Skeletal muscle satellite cell (primary cell): ENCODE data around the gene DESI2.
"Not testable (repeated sequence)": the region's sequence is repeated elsewhere in the genome, so short reads cannot be mapped to it uniquely, and the experiment has no call there.

Experiments used
- H3K27me3 ChIP-seq: 2 replicates; pipeline ENCODE4 v1.7.0; 2013; ENCODE audit warnings: low read length; ENCODE audit not compliant: control insufficient read depth, insufficient read depth
- H3K36me3 ChIP-seq: 2 replicates; pipeline ENCODE4 v1.7.0; 2013; ENCODE audit warnings: mild to moderate bottlenecking, control low read depth, low read length; ENCODE audit not compliant: insufficient read depth
- H3K4me1 ChIP-seq: 2 replicates; pipeline ENCODE4 v1.7.0; 2013; ENCODE audit warnings: low read length; ENCODE audit not compliant: control insufficient read depth, insufficient read depth
- H3K4me2 ChIP-seq: 2 replicates; pipeline ENCODE4 v1.7.0; 2013; ENCODE audit warnings: mild to moderate bottlenecking, low read length
- H3K4me3 ChIP-seq: 2 replicates; pipeline ENCODE4 v1.7.0; 2013; ENCODE audit warnings: low read length
- H3K9ac ChIP-seq: 2 replicates; pipeline ENCODE4 v1.7.0; 2013; ENCODE audit warnings: mild to moderate bottlenecking, low read depth, low read length, moderate library complexity
- H3K9me3 ChIP-seq: replicated peaks from 2 replicates; pipeline ENCODE4 v1.7.0; 2013; ENCODE audit warnings: mild to moderate bottlenecking, control low read depth, low read length

The DESI2 gene

DNA sequence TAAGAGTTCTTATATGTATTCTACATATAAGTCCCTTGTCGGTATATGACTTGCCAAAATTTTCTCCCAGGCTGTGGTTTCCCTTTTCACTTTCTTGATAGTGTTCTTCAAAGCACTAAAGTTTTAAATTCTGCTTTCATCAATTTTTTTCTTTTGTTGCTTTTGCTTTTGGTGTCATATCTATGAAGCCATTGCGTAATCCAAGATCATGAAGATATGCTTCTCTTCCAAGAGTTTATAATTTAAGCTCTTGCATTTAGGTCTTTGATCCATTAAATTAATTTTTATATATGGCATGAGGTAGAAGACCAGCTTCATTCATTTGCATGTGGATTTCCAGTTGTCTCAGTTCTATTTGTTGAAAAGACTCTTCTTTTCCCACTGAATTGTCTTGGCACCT, 22.2 kb downstream of the DESI2 start:
- H3K9ac ChIP-seq: no peak overlapping the region
- no peak overlapping the region for H3K4me3 ChIP-seq
- H3K36me3 ChIP-seq: peaks cover 3% of the 10 kb centered on the region
- peak overlapping the region; percentile 32 for H3K4me2 ChIP-seq
- H3K4me1 ChIP-seq: peaks cover 39% of the 10 kb centered on the region
- no peaks in the 10 kb centered on the region for H3K27me3 ChIP-seq
- no peaks in the 10 kb centered on the region for H3K9me3 ChIP-seq

DNA sequence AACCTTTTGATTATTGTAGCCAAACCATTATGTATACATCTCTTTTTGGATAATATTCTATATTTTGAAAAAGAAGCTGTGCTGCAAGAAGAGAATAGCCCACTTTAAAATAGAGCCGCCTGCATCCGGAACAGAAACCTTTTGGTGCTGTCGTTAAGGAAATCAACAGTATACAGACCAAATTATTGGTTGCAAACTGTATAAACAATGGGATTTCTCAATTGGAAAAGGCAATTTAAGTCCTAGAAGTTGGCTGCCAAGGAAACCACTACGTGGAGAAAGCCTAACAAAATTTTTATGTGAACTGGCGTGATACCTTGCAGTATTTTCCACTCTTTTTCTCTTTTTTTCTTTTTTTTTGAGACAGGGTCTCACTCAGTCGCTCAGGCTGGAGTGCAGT, 25.8 kb downstream of the DESI2 start:
- Histone ChIP-seq H3K9me3 (no peaks in the 10 kb centered on the region), H3K27me3 (no peaks in the 10 kb centered on the region), H3K4me3 (no peak overlapping the region), H3K9ac (no peak overlapping the region), H3K4me1 (peaks cover 20% of the 10 kb centered on the region), H3K36me3 (peaks cover 3% of the 10 kb centered on the region), H3K4me2 (no peak overlapping the region)

DNA sequence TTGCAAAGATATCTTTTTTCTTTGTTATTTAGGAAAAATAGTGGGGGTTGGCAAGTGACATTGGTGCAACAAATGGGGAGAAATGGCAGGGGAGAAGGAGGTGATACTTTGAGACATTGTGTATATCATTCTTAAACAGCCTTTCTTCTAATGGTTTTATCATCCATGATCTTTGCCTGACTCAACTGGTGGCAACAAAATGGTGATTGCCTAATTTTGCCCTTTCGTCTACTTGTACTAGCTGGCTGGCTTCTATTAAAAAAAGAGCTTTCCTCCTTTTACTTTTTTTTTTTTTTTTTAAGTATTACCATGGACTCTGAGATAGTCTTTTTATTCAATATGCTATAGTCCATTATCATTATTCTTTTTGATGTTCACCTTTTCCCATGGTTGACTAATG, 27.7 kb downstream of the DESI2 start:
- Histone ChIP-seq H3K9me3 (no peaks in the 10 kb centered on the region), H3K4me2 (no peak overlapping the region), H3K27me3 (no peaks in the 10 kb centered on the region), H3K9ac (no peak overlapping the region), H3K4me1 (peaks cover under 1% of the 10 kb centered on the region), H3K36me3 (peaks cover 3% of the 10 kb centered on the region), H3K4me3 (no peak overlapping the region)

DNA sequence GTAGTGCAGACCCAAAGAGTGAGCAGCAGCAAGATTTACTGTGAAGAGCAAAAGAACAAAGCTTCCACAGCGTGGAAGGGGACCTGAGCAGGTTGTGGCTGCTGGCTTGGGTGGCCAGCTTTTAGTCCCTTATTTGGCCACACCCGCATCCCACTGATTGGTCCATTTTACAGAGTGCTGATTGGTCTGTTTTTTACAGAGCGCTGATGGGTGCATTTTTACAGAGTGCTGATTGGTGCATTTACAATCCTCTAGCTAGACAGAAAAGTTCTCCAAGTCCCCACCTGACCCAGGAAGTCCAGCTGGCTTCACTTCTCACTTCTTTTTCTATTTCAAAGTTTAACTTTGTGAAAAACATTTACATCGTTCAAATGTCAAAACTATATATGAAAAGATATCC, 29.2 kb downstream of the DESI2 start:
- H3K9me3 ChIP-seq, H3K36me3 ChIP-seq, H3K9ac ChIP-seq, H3K27me3 ChIP-seq, H3K4me3 ChIP-seq, H3K4me1 ChIP-seq, H3K4me2 ChIP-seq: not testable (repeated sequence)

DNA sequence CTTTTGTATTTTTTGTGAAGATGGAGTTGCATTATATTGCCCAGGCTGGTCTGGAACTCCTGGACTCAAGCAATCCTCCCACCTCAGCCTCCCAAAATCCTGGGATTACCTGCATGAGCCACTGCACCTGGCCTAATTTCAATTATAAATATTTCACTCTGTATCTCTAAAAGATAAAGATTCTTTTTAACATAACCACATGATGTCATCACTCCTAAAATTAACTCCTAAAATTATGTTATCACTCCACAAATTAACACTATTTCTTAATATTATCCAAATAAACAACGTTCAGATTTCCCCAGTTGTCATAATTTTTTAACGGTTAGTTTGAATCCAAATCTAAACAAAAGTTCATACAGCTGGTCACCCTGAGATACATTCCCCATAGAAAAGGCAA, 43.0 kb downstream of the DESI2 start:
- Histone ChIP-seq H3K9me3 (no peaks in the 10 kb centered on the region), H3K4me3 (no peak overlapping the region), H3K36me3 (peaks cover 40% of the 10 kb centered on the region), H3K4me2 (no peak overlapping the region), H3K9ac (no peak overlapping the region), H3K4me1 (no peaks in the 10 kb centered on the region), H3K27me3 (no peaks in the 10 kb centered on the region)

DNA sequence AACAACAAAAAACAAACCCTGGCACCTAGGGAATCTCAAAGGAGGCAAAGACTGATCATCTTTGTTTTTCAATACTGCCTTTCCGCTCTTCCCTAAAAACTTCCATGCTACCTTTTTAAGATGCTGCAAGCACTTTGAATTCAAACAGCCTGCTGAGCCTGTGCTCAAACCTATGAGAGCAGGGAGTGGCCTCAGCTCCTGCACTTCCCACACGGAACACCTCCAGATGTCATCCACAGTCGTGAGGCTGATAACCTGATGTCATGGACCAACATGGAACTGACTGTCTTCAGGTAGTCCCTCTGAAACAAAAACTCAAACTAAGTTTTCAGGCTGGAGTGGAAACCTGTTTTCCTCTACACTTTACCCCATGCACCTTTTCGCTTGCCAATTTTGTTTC, 46.8 kb downstream of the DESI2 start:
- H3K36me3 ChIP-seq: peaks cover 25% of the 10 kb centered on the region
- H3K4me1 ChIP-seq: no peaks in the 10 kb centered on the region
- H3K27me3 ChIP-seq: no peaks in the 10 kb centered on the region
- H3K9ac ChIP-seq: no peak overlapping the region
- H3K9me3 ChIP-seq: no peaks in the 10 kb centered on the region
- H3K4me3 ChIP-seq: no peak overlapping the region
- H3K4me2 ChIP-seq: no peak overlapping the region

DNA sequence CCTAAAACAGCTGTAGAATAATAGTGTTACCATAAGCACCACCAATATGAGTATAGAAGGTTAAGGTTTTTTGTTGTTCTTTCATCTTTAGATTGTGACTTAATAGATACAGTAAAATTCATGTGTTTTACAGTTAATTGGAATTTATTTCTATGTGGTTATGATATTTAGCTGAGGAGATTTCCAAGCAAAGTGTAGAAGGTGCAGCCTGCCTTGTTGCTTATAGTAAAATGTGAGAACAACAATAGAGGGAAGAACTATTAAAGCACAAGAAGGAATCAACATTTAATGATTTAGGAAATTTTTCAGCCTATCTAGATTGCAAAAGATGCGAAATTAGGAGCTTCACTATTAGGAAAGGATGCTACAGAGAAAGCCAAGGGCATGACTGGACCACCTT, 47.9 kb downstream of the DESI2 start:
- H3K4me2 ChIP-seq: no peak overlapping the region
- H3K9me3 ChIP-seq: no peaks in the 10 kb centered on the region
- no peaks in the 10 kb centered on the region for H3K27me3 ChIP-seq
- H3K9ac ChIP-seq: no peak overlapping the region
- H3K36me3 ChIP-seq: peaks cover 30% of the 10 kb centered on the region
- H3K4me3 ChIP-seq: no peak overlapping the region
- H3K4me1 ChIP-seq: no peaks in the 10 kb centered on the region

DNA sequence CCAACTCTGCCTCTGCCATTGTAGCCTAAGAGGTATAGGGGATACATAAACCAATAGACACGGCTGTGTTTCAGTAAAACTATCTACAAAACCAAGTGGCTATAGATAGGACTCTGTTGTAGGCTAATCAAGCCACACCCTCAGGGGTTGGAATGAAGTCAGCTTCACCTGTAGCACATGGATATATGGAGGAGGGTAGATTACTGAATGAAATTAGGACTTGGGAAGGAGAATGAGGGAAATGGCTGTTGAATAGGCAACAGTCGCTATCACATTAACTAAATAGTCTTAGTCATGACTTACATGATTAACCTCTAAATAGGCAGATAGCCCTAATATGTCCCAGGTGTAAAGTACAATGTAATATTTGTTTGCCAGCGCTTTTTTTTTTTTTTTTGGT, 49.7 kb downstream of the DESI2 start:
- no peaks in the 10 kb centered on the region for H3K4me1 ChIP-seq
- H3K36me3 ChIP-seq: peaks cover 30% of the 10 kb centered on the region
- H3K27me3 ChIP-seq: no peaks in the 10 kb centered on the region
- no peak overlapping the region for H3K4me3 ChIP-seq
- no peak overlapping the region for H3K9ac ChIP-seq
- no peaks in the 10 kb centered on the region for H3K9me3 ChIP-seq
- no peak overlapping the region for H3K4me2 ChIP-seq

DNA sequence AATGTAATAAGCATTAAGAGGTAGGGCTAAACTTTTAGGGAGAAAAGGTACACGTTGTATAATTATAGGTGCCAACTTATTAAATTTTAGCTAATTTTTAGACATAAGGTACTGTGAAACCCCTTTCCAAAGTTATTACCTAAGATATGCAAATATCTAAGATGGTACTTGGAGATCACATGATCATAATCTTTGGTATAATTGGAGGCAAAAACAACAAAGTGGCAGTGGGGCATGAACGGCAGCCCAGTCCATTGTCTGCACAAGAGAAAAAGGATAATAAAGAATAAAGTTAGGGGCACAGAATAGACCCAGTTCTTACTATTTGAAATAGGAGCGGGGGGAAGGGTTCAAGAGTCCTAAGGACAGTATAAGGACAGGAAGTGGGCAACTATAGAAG, 51.2 kb downstream of the DESI2 start:
- H3K9ac ChIP-seq: no peak overlapping the region
- H3K4me2 ChIP-seq: no peak overlapping the region
- H3K9me3 ChIP-seq: no peaks in the 10 kb centered on the region
- H3K27me3 ChIP-seq: no peaks in the 10 kb centered on the region
- H3K4me3 ChIP-seq: no peak overlapping the region
- H3K36me3 ChIP-seq: peaks cover 22% of the 10 kb centered on the region
- no peaks in the 10 kb centered on the region for H3K4me1 ChIP-seq

DNA sequence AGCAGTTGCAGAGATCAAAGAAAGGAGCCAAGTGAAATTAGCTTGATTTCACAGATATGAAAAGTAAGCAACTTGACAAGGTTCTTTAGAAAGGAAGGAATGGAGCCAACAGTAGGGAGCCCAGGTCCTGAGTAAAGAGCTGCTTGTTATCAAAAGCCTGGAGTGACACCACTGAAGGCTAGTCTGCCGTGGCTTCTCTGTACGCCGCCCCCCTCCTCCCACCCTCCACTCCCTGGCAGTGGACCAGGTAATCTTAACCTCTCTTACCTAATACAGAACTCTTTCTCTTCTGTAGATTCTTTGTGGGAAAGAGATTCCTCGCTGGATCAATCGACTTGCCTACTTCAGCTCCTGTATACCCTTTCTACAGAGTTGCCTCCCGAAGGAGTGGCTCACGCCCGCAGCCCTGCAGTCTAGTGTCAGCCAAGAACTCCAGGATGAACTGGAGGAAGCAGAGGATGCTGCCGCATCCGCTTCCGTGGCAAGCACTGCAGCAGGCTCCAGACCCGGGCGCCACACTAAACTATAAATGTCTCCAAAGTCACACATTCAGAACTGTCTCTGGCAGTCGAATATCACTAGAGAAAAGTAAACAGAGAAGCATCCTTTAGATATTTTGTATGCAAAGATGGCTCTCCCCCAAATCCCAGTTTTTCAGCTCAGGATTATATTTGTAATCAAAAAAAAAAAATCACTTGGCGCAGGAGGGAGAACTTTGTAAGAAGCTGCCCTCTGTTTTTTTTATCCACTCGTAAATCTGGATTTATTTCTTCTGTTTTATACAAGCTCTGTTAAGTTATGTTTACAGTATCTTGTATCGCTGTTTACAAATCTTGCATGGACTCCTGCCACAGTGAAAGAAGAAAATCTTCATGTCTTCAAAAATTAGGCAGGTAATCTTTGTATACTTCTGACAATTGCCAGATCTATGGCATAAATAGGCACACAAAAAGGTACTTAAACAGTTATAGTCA, 52.6 kb downstream of the DESI2 start:
- Histone ChIP-seq H3K4me3 (no peak overlapping the region), H3K36me3 (peaks cover 17% of the 10 kb centered on the region), H3K27me3 (no peaks in the 10 kb centered on the region), H3K4me1 (no peaks in the 10 kb centered on the region), H3K4me2 (no peak overlapping the region), H3K9me3 (no peaks in the 10 kb centered on the region), H3K9ac (no peak overlapping the region)

DNA sequence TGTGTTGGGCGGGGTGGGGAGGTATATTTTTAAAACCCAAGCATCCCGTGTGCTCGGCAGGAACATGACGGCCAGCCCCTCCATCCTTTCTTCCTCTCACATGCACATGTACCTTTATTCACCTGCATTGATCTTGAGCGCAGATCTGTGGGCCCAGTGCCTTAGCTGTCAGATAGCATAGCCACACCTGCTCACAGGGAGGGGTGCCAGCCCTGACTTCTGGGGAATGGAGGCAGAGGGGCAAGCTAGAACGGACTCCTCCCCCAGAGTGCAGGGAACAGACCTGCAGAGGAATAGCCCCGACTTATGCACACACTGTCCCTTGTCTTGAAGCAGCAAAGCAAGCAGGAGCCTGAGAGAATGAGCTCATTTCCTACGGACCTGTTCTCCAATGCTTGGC, 56.1 kb downstream of the DESI2 start:
- Histone ChIP-seq H3K36me3 (peaks cover 9% of the 10 kb centered on the region), H3K4me1 (no peaks in the 10 kb centered on the region), H3K4me2 (no peak overlapping the region), H3K9me3 (no peaks in the 10 kb centered on the region), H3K4me3 (no peak overlapping the region), H3K9ac (no peak overlapping the region), H3K27me3 (no peaks in the 10 kb centered on the region)
